Keratinocyte (primary cell): ENCODE results near the gene GALNS. TPM values are rescaled to one million over a fixed set of nuclear protein-coding genes. Genes with fewer than 3 reads are reported as not detected.

ENCODE experiments used
- DNase-seq: peaks from one replicate; pipeline ENCODE4 v3.0.0-alpha.2; 2011; ENCODE audit warnings: low read depth, missing footprints, low spot score
- FAIRE-seq: peaks from 2 replicates; lab custom pipeline; 2011; peaks lifted over from hg19 to GRCh38; lab: Jason Lieb, UNC
- H2AFZ ChIP-seq: 2 replicates; pipeline ENCODE4 v1.6.0; 2012; ENCODE audit warnings: low read length, control low read depth, inconsistent platforms; ENCODE audit not compliant: control insufficient read depth
- H3K27ac ChIP-seq: 2 replicates; pipeline ENCODE4 v1.5.1; 2011; ENCODE audit warnings: low read length; ENCODE audit not compliant: control insufficient read depth, insufficient read depth
- H3K27me3 ChIP-seq: 3 replicates; pipeline ENCODE4 v1.6.0; 2011; ENCODE audit warnings: low read length; ENCODE audit not compliant: control insufficient read depth, insufficient read depth; ENCODE audit errors: extremely low read depth
- H3K36me3 ChIP-seq, 2 experiments: 2 replicates in 1 of 2; 3 replicates in 1 of 2; pipeline ENCODE4 v1.5.1; 2011; ENCODE audit warnings: low read length in 2 of 2, mild to moderate bottlenecking in 1 of 2; ENCODE audit not compliant: control insufficient read depth in 2 of 2, insufficient read depth in 2 of 2; ENCODE audit errors: extremely low read depth in 1 of 2
- H3K4me1 ChIP-seq: 3 replicates; pipeline ENCODE4 v1.5.1; 2011; ENCODE audit warnings: low read length; ENCODE audit not compliant: control insufficient read depth, insufficient read depth; ENCODE audit errors: extremely low read depth
- H3K4me2 ChIP-seq: 3 replicates; pipeline ENCODE4 v1.6.0; 2011; ENCODE audit warnings: low read depth, low read length; ENCODE audit not compliant: control insufficient read depth, insufficient read depth; ENCODE audit errors: extremely low read depth
- H3K4me3 ChIP-seq, 3 experiments: fragments of 200-600 bp in 1 of 3; sonication (generic) in 1 of 3; 2 replicates in 2 of 3; 3 replicates in 1 of 3; pipeline ENCODE4 v1.5.1; 2011 to 2016; ENCODE audit warnings: low read length in 3 of 3, mild to moderate bottlenecking in 3 of 3, control low read depth in 2 of 3, inconsistent platforms in 1 of 3, low read depth in 1 of 3, mixed read lengths in 1 of 3, mixed run types in 1 of 3, moderate library complexity in 1 of 3; ENCODE audit not compliant: control insufficient read depth in 2 of 3, insufficient read depth in 2 of 3; ENCODE audit errors: extremely low read depth in 1 of 3
- H3K79me2 ChIP-seq: 2 replicates; pipeline ENCODE4 v1.6.0; 2012; ENCODE audit warnings: low read length; ENCODE audit not compliant: control insufficient read depth, insufficient read depth
- H3K9ac ChIP-seq: 3 replicates; pipeline ENCODE4 v1.6.0; 2011; ENCODE audit warnings: low read length; ENCODE audit not compliant: control insufficient read depth, insufficient read depth; ENCODE audit errors: extremely low read depth
- H3K9me1 ChIP-seq: 3 replicates; pipeline ENCODE4 v1.6.0; 2011; ENCODE audit warnings: low read length; ENCODE audit not compliant: control insufficient read depth, insufficient read depth; ENCODE audit errors: extremely low read depth
- H3K9me3 ChIP-seq: 2 replicates; pipeline ENCODE4 v1.5.1; 2012; ENCODE audit warnings: low read depth, low read length; ENCODE audit not compliant: control insufficient read depth
- H4K20me1 ChIP-seq: 3 replicates; pipeline ENCODE4 v1.6.0; 2011; ENCODE audit warnings: low read length; ENCODE audit not compliant: control insufficient read depth, insufficient read depth; ENCODE audit errors: extremely low read depth
- EZH2 ChIP-seq: IDR thresholded peaks from one replicate; pipeline ENCODE4 v1.6.1; 2012; ENCODE audit warnings: inconsistent platforms, mild to moderate bottlenecking, low read length, moderate library complexity
- dilution Hi-C: fragments of 300-500 bp; cut with MboI; formaldehyde crosslinking; loops from one replicate; pipeline ENCODE4 v1.7.0; 2020; ENCODE audit warnings: low sequenced_read_pairs; ENCODE audit not compliant: extremely low pct_ligation_motif_present
- polyA plus RNA-seq, 5 experiments: library from polyadenylated mRNA; depleted of rRNA in 3 of 5; stranded (reverse) in 3 of 5; stranded (forward) in 1 of 5; unstranded in 1 of 5; fragments of >200 nt; gene quantifications; 1 replicate in 1 of 5; 2 replicates in 3 of 5; 3 replicates in 1 of 5; pipeline versions ENCODE4 v1.2.1 to v1.2.3, GENCODE V29; 2011 to 2012; ENCODE audit warnings: missing spikeins in 2 of 5, low read depth in 1 of 5, low replicate concordance in 1 of 5
- TF ChIP-seq, protein P1 (sequence below), 3 experiments: IDR thresholded peaks in 1 of 3; conservative IDR thresholded peaks in 1 of 3; optimal IDR thresholded peaks in 1 of 3; 2 replicates in 2 of 3; 3 replicates in 1 of 3; pipeline versions ENCODE3 to v1.5.1; 2011; ENCODE audit warnings: low read length in 3 of 3, mild to moderate bottlenecking in 3 of 3, moderate library complexity in 2 of 3, control low read depth in 1 of 3, inconsistent platforms in 1 of 3; ENCODE audit not compliant: insufficient read depth in 2 of 3; ENCODE audit errors: extremely low read depth in 1 of 3

The GALNS gene
- polyA plus RNA-seq, 1 donor (not counting 4 experiments of a cell fraction or from before 2014, with no cell fraction given): 8.3 TPM

DNA sequence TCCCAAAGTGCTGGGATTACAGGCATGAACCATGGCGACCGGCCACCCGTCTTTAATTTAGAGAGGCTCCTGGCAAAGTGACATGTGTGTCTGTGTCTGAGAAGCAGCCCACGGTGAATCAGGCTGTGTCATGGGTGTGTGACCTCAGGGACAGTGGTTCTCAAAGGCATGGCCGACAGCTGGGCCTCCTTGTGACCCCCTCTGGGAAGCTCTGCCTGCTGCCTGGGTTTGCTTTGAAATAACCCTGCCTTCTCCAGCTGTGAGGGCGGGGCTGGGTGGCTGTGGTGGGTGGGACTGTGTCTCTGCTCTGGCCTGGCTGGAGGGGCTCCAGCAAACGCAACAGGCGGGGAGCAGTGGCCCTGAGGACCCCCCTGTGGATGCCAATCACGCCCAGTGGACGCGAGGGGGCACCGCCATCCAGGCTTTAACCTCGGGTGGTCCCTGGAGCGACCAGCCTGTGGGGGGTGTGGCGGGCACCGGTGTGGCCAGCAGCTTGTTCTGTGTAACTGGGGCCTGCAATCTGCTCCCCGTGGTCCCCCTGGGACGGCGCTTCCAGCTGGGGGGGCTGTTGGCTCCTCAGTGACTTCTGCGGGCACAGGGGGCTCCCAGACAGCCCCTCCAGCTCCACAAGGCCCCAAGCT, 36.2 kb downstream of the GALNS start:
- H3K79me2 ChIP-seq: no peaks in the 10 kb centered on the region
- H4K20me1 ChIP-seq: no peaks in the 10 kb centered on the region
- peaks cover 12% of the 10 kb centered on the region for H3K4me1 ChIP-seq
- no peak for DNase-seq
- FAIRE-seq: no peak
- no peak overlapping the region for H2AFZ ChIP-seq
- H3K27me3 ChIP-seq: no peaks in the 10 kb centered on the region
- dilution Hi-C loops: no loop called here
- H3K9ac ChIP-seq: no peak overlapping the region
- H3K9me1 ChIP-seq: no peaks in the 10 kb centered on the region
- no peak overlapping the region for H3K27ac ChIP-seq
- H3K4me3 ChIP-seq: no peak overlapping the region
- peaks cover 0 to 9% of the 10 kb centered on the region in 2 experiments for H3K36me3 ChIP-seq
- TF ChIP-seq, protein P1, sequence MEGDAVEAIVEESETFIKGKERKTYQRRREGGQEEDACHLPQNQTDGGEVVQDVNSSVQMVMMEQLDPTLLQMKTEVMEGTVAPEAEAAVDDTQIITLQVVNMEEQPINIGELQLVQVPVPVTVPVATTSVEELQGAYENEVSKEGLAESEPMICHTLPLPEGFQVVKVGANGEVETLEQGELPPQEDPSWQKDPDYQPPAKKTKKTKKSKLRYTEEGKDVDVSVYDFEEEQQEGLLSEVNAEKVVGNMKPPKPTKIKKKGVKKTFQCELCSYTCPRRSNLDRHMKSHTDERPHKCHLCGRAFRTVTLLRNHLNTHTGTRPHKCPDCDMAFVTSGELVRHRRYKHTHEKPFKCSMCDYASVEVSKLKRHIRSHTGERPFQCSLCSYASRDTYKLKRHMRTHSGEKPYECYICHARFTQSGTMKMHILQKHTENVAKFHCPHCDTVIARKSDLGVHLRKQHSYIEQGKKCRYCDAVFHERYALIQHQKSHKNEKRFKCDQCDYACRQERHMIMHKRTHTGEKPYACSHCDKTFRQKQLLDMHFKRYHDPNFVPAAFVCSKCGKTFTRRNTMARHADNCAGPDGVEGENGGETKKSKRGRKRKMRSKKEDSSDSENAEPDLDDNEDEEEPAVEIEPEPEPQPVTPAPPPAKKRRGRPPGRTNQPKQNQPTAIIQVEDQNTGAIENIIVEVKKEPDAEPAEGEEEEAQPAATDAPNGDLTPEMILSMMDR (optimal IDR thresholded peaks at IDR 0.05 in 1 of 3, IDR thresholded peaks at IDR 0.05 in 1 of 3, conservative IDR thresholded peaks at IDR 0.05 in 1 of 3; ENCODE audit: extremely low read depth in 1 of 3, insufficient read depth in 2 of 3, low read length in 3 of 3): no peak
- TF ChIP-seq EZH2: no peak
- no peaks in the 10 kb centered on the region for H3K9me3 ChIP-seq
- no peak overlapping the region for H3K4me2 ChIP-seq

DNA sequence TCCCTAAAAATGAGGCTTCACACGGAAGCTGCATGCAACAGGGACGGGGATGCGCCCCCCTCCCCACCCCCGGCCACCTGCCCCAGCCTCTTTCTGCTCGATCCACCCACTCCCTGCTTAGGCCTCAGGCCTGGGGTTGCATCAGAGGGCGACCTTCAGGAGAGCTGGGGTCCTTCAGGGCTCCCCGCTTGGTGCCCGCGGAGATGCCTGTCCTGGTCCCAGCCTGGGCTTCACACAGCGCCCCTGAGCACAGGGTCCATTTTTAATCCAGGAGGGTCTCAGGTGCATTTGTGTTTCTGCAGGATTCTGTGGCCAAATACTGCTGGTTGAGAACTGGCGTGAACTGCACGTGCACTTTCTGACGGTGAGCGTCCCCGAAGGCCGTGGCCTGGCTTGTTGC, 37.6 kb downstream of the GALNS start:
- dilution Hi-C loops: no loop called here
- H3K9me1 ChIP-seq: no peaks in the 10 kb centered on the region
- no peak overlapping the region for H2AFZ ChIP-seq
- no peaks in the 10 kb centered on the region for H3K27me3 ChIP-seq
- no peaks in the 10 kb centered on the region for H3K79me2 ChIP-seq
- peaks cover 0 to 9% of the 10 kb centered on the region in 2 experiments for H3K36me3 ChIP-seq
- TF ChIP-seq, protein P1 (optimal IDR thresholded peaks at IDR 0.05 in 1 of 3, IDR thresholded peaks at IDR 0.05 in 1 of 3, conservative IDR thresholded peaks at IDR 0.05 in 1 of 3; ENCODE audit: extremely low read depth in 1 of 3, insufficient read depth in 2 of 3, low read length in 3 of 3): no peak
- H3K4me1 ChIP-seq: peaks cover 12% of the 10 kb centered on the region
- H3K27ac ChIP-seq: no peak overlapping the region
- no peaks in the 10 kb centered on the region for H4K20me1 ChIP-seq
- H3K9me3 ChIP-seq: no peaks in the 10 kb centered on the region
- DNase-seq (no peak), FAIRE-seq (no peak)
- H3K9ac ChIP-seq: no peak overlapping the region
- H3K4me2 ChIP-seq: no peak overlapping the region
- no peak overlapping the region for H3K4me3 ChIP-seq
